Tibial nerve (tissue), 4 donors: ENCODE results near the gene PTPRD.

Experiments
- CTCF ChIP-seq, 5 experiments: fragments of 200-600 bp in 3 of 5; fragments of 450-650 bp in 2 of 5; sonication (generic) in 3 of 5; IDR thresholded peaks; one replicate each; pipeline ENCODE4 v1.5.1; 2016 to 2019; ENCODE audit warnings: antibody characterized with exemption in 5 of 5, mild to moderate bottlenecking in 3 of 5, moderate library complexity in 2 of 5
- EP300 ChIP-seq, 2 donors: sonication (generic); formaldehyde crosslinking; IDR thresholded peaks; one replicate each; pipeline ENCODE4 v1.6.1; 2017; ENCODE audit warnings: antibody characterized with exemption in 2 of 2, mild to moderate bottlenecking in 1 of 2
- POLR2A ChIP-seq, 2 donors: fragments of 450-650 bp; IDR thresholded peaks; one replicate each; pipeline ENCODE4 v1.6.1; 2017; ENCODE audit warnings: antibody characterized with exemption in 2 of 2, mild to moderate bottlenecking in 2 of 2, moderate library complexity in 2 of 2

DNA sequence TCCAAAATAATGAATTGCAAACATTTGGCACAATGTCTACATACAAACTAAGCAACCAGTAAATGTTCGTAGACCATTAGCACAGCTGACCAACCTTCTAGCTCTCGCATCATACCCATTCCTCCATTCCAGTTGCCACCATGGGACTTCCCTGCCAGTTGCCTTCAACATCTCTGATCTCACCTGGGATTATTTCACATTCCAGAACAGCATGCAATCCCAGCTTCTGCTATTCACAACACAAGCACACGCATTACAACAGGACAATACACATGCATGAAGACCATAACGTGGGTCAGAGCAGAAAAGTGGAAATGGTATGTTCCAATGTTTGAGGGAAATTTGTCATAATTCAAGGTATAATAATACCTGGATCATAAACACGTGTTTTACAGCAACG lies 1965.0 kb downstream of the PTPRD start:
- TF ChIP-seq CTCF (IDR thresholded peaks at IDR 0.05) = no peak
- no peak for TF ChIP-seq EP300 (IDR thresholded peaks at IDR 0.05)
- no peak for TF ChIP-seq POLR2A (IDR thresholded peaks at IDR 0.05)
